ENCODE data around the gene TP63.

DNA sequence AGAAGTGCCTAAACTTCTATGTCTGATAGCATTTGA lies at the start of gene TP63:
- TF ChIP-seq, protein P1, sequence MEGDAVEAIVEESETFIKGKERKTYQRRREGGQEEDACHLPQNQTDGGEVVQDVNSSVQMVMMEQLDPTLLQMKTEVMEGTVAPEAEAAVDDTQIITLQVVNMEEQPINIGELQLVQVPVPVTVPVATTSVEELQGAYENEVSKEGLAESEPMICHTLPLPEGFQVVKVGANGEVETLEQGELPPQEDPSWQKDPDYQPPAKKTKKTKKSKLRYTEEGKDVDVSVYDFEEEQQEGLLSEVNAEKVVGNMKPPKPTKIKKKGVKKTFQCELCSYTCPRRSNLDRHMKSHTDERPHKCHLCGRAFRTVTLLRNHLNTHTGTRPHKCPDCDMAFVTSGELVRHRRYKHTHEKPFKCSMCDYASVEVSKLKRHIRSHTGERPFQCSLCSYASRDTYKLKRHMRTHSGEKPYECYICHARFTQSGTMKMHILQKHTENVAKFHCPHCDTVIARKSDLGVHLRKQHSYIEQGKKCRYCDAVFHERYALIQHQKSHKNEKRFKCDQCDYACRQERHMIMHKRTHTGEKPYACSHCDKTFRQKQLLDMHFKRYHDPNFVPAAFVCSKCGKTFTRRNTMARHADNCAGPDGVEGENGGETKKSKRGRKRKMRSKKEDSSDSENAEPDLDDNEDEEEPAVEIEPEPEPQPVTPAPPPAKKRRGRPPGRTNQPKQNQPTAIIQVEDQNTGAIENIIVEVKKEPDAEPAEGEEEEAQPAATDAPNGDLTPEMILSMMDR (IDR thresholded peaks at IDR 0.05) = no peak
- TF ChIP-seq ZFX (IDR thresholded peaks at IDR 0.05; ENCODE audit: borderline replicate concordance) = no peak
